Hepatocyte (in vitro differentiated cells): ENCODE measurements around the gene MYBPH. TPM values are rescaled to one million over a fixed set of nuclear protein-coding genes. Genes with fewer than 3 reads are reported as not detected.

Source experiments
- DNase-seq: peaks from one replicate; pipeline ENCODE4 v3.0.0-alpha.2; 2016; ENCODE audit warnings: low spot score
- H2AFZ ChIP-seq: fragments of 200-600 bp; sonication (generic); 2 replicates; pipeline ENCODE4 v1.6.0; 2016; ENCODE audit warnings: antibody characterized with exemption, mild to moderate bottlenecking
- H3K27ac ChIP-seq: fragments of 200-600 bp; sonication (generic); 2 replicates; pipeline ENCODE4 v1.5.1; 2016; ENCODE audit warnings: mild to moderate bottlenecking
- H3K27me3 ChIP-seq: fragments of 200-600 bp; sonication (generic); 2 replicates; pipeline ENCODE4 v1.6.1; 2016
- H3K36me3 ChIP-seq: fragments of 200-600 bp; sonication (generic); replicated peaks from 2 replicates; pipeline ENCODE4 v1.5.1; 2016; ENCODE audit warnings: low read depth; ENCODE audit not compliant: insufficient read depth
- H3K4me1 ChIP-seq: fragments of 200-600 bp; sonication (generic); 2 replicates; pipeline ENCODE4 v1.5.1; 2016; ENCODE audit warnings: mild to moderate bottlenecking, moderate library complexity; ENCODE audit not compliant: insufficient read depth
- H3K4me2 ChIP-seq: fragments of 200-600 bp; sonication (generic); 2 replicates; pipeline ENCODE4 v1.6.0; 2016
- H3K4me3 ChIP-seq: fragments of 200-600 bp; sonication (generic); 2 replicates; pipeline ENCODE4 v1.5.1; 2016; ENCODE audit warnings: mild to moderate bottlenecking
- H3K79me2 ChIP-seq: fragments of 200-600 bp; sonication (generic); 2 replicates; pipeline ENCODE4 v1.6.0; 2017; ENCODE audit warnings: mild to moderate bottlenecking
- H3K9me2 ChIP-seq: fragments of 200-600 bp; sonication (generic); replicated peaks from 2 replicates; pipeline ENCODE4 v1.6.0; 2017; ENCODE audit warnings: mild to moderate bottlenecking; ENCODE audit not compliant: insufficient read depth
- H3K9me3 ChIP-seq: fragments of 200-600 bp; sonication (generic); 2 replicates; pipeline ENCODE4 v1.5.1; 2016; ENCODE audit warnings: low read depth, mild to moderate bottlenecking
- H4K20me1 ChIP-seq: fragments of 200-600 bp; sonication (generic); 2 replicates; pipeline ENCODE4 v1.6.0; 2016; ENCODE audit warnings: mild to moderate bottlenecking; ENCODE audit not compliant: insufficient read depth, poor library complexity, severe bottlenecking
- EZH2 ChIP-seq: fragments of 200-600 bp; sonication (generic); IDR thresholded peaks from 2 replicates; pipeline ENCODE4 v1.6.1; 2016; ENCODE audit warnings: antibody characterized with exemption, mild to moderate bottlenecking, borderline replicate concordance
- EZH2phosphoT487 ChIP-seq: fragments of 200-600 bp; sonication (generic); IDR thresholded peaks from one replicate; pipeline ENCODE4 v1.6.1; 2018; ENCODE audit warnings: antibody characterized with exemption, mild to moderate bottlenecking, low read depth, moderate library complexity; ENCODE audit not compliant: unreplicated experiment, severe bottlenecking
- WGBS: methylation state at CpG from one replicate; pipeline ENCODE4 v1.1.6; 2016; ENCODE audit warnings: low lambda C conversion rate; ENCODE audit errors: missing lambda C conversion rate; 5-methylcytosine and 5-hydroxymethylcytosine counted together
- polyA plus RNA-seq: library from polyadenylated mRNA; unstranded; fragments of >200 nt; fragmentation: Nextera tagmentation; extraction: Ambion mirVana; gene quantifications from 2 replicates; pipeline ENCODE4 v1.2.1, GENCODE V29; 2016
- total RNA-seq: library from RNA; depleted of rRNA; stranded (reverse); fragments of >200 nt; gene quantifications from 2 replicates; pipeline ENCODE4 v1.2.3, GENCODE V29; 2014
- TF ChIP-seq, protein P1 (sequence below): fragments of 200-600 bp; sonication (generic); IDR thresholded peaks from 2 replicates; pipeline ENCODE4 v1.5.1; 2016; ENCODE audit warnings: antibody characterized with exemption, mild to moderate bottlenecking; ENCODE audit not compliant: poor library complexity

The MYBPH gene
- total and polyA plus RNA-seq, 2 experiments from 2014 or later, result 0.70 TPM; not detected in 1

- no peaks in the 10 kb centered on the region for H3K4me1 ChIP-seq
- 95% methylated on average over 28 of the region's 28 CpGs for WGBS
- TF ChIP-seq EZH2phosphoT487, result no peak
- no peak for TF ChIP-seq EZH2
- TF ChIP-seq, protein P1, sequence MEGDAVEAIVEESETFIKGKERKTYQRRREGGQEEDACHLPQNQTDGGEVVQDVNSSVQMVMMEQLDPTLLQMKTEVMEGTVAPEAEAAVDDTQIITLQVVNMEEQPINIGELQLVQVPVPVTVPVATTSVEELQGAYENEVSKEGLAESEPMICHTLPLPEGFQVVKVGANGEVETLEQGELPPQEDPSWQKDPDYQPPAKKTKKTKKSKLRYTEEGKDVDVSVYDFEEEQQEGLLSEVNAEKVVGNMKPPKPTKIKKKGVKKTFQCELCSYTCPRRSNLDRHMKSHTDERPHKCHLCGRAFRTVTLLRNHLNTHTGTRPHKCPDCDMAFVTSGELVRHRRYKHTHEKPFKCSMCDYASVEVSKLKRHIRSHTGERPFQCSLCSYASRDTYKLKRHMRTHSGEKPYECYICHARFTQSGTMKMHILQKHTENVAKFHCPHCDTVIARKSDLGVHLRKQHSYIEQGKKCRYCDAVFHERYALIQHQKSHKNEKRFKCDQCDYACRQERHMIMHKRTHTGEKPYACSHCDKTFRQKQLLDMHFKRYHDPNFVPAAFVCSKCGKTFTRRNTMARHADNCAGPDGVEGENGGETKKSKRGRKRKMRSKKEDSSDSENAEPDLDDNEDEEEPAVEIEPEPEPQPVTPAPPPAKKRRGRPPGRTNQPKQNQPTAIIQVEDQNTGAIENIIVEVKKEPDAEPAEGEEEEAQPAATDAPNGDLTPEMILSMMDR, result no peak
Observed at GRCh38 chr1:203165101-203165799, 10.4 kb downstream of the MYBPH start.

GRCh38 chr1:203163891-203164635, 11.6 kb downstream of the MYBPH start:
- Histone ChIP-seq H3K4me3 (no peak overlapping the region), H3K79me2 (no peaks in the 10 kb centered on the region), H3K36me3 (no peaks in the 10 kb centered on the region), H2AFZ (no peak overlapping the region), H3K9me3 (no peaks in the 10 kb centered on the region), H3K9me2 (no peaks in the 10 kb centered on the region), H3K4me2 (no peak overlapping the region), H4K20me1 (no peaks in the 10 kb centered on the region), H3K27ac (no peak overlapping the region), H3K27me3 (no peaks in the 10 kb centered on the region), H3K4me1 (no peaks in the 10 kb centered on the region)
- 82% methylated on average over 7 of the region's 7 CpGs for WGBS
- TF ChIP-seq EZH2phosphoT487 (no peak), EZH2 (no peak)
- TF ChIP-seq, protein P1, result no peak
- DNase-seq, result no peak

More at GRCh38 chr1:203165101-203165799, 10.4 kb downstream of the MYBPH start:
- no peak overlapping the region for H3K4me3 ChIP-seq
- no peak overlapping the region for H2AFZ ChIP-seq
- H3K36me3 ChIP-seq, result no peaks in the 10 kb centered on the region
- H3K79me2 ChIP-seq, result no peaks in the 10 kb centered on the region
- H3K9me3 ChIP-seq, result no peaks in the 10 kb centered on the region
- H4K20me1 ChIP-seq, result no peaks in the 10 kb centered on the region
- no peaks in the 10 kb centered on the region for H3K27me3 ChIP-seq
- H3K9me2 ChIP-seq, result no peaks in the 10 kb centered on the region
- no peak overlapping the region for H3K27ac ChIP-seq
- DNase-seq, result no peak
- H3K4me2 ChIP-seq, result no peak overlapping the region

- H2AFZ ChIP-seq, result no peak overlapping the region
- H3K9me2 ChIP-seq, result no peaks in the 10 kb centered on the region
- H3K4me2 ChIP-seq, result no peak overlapping the region
- H3K9me3 ChIP-seq, result no peaks in the 10 kb centered on the region
- TF ChIP-seq EZH2phosphoT487, result no peak
- TF ChIP-seq, protein P1, result no peak
- no peak for TF ChIP-seq EZH2
- H3K4me1 ChIP-seq, result no peaks in the 10 kb centered on the region
- no peak overlapping the region for H3K4me3 ChIP-seq
- H3K36me3 ChIP-seq, result no peaks in the 10 kb centered on the region
- H3K27ac ChIP-seq, result no peak overlapping the region
- H4K20me1 ChIP-seq, result no peaks in the 10 kb centered on the region
- DNase-seq, result no peak
- no peaks in the 10 kb centered on the region for H3K79me2 ChIP-seq
- 80% methylated on average over 1 of the region's 1 CpG for WGBS
- no peaks in the 10 kb centered on the region for H3K27me3 ChIP-seq
Observed at GRCh38 chr1:203162403-203162802, 13.2 kb downstream of the MYBPH start.
